Muscle of back (tissue), 11 donors: Measurements from ENCODE around the gene TIGIT. TPM values are rescaled to one million over a fixed set of nuclear protein-coding genes. Genes with fewer than 3 reads are reported as not detected.

Experiments
- DNase-seq, 3 donors: peaks; one replicate each; pipeline versions ENCODE4 v3.0.0 to v3.0.0-alpha.2; 2013
- polyA plus RNA-seq, 10 donors: library from polyadenylated mRNA; unstranded; fragments of 120-200 nt; gene quantifications; one replicate each; pipeline ENCODE4 v1.2.1, GENCODE V29; 2013; ENCODE audit not compliant: insufficient read length in 10 of 10

Gene TIGIT
- polyA plus RNA-seq, 10 donors, result 0.12 to 1.6 (median 0.18) TPM; not detected in 4

GRCh38 chr3:114351123-114351821 lies 57.4 kb downstream of the TIGIT start:
- DNase-seq, result no peak

GRCh38 chr3:114351822-114352145 lies 58.0 kb downstream of the TIGIT start:
- no peak for DNase-seq

DNA sequence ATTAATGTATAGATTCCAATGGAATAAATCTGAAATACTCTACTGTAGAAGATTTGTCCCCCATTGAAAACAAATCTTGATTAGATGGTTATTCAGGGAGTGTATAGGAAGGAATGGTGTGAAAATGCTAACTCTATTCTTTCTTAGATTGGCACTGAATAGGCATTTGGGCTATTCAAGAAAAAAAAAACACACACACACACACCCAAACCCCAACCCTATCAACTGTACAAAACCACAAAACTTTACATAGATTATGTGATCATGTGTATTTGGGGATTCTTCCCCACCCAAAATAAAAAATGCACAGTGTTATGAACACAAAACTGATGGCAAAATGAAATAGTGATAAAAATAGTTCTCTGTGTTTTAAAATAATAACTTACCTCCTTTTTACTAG lies 61.8 kb downstream of the TIGIT start:
- no peak for DNase-seq

DNA sequence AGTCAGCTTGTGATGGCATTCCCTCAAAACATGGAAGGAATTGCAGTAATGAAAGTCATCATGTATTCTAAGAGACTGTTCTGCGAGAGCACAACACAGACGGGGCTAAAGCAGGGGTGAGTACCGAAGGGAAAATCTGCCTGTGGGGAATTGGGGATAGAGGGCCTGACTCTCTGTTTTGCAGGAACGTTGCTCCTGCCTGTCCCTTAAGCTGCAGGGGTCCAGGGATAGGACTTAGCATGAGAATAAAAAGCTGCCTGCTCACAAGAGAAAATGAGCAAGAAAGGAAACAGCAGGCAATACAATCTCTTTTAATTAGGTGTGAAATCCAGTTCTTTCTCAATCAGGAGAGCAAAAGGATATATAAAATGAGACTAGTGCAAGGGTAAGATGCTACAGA lies 62.2 kb downstream of the TIGIT start:
- no peak for DNase-seq

GRCh38 chr3:114356525-114356924 lies 62.7 kb downstream of the TIGIT start:
- no peak for DNase-seq

Other genes starting within 250 kb of the TIGIT start
- 1 to 10 TPM; 2.1 to 6.1 (median 3.5) TPM for gene CCDC191, start 237.5 kb upstream of the TIGIT start, polyA plus RNA-seq
- 10 to 100 TPM in 7 of 10 donors, 1 to 10 TPM in 3; 8.4 to 18.4 (median 12.8) TPM for gene QTRT2, start 237.3 kb upstream of the TIGIT start, polyA plus RNA-seq
- gene DRD3, start 115.0 kb upstream of the TIGIT start, polyA plus RNA-seq, result not detected
- under 1 TPM in 2 of 10 donors, not detected in 8; 0.12 to 0.17 TPM for gene ZNF80, start 56.5 kb upstream of the TIGIT start, polyA plus RNA-seq